Transverse colon (tissue), 4 donors: Measurements from ENCODE around the gene TMEM255B.
A peak's percentile ranks its signal among the peaks of the same experiment; 100 is the strongest.

Experiments used
- EP300 ChIP-seq: sonication (generic); formaldehyde crosslinking; IDR thresholded peaks from one replicate; pipeline ENCODE4 v1.6.1; 2017; ENCODE audit warnings: antibody characterized with exemption, low read depth
- POLR2A ChIP-seq: fragments of 450-650 bp; IDR thresholded peaks from one replicate; pipeline ENCODE4 v1.6.1; 2016; ENCODE audit warnings: antibody characterized with exemption, mild to moderate bottlenecking, moderate library complexity
- POLR2AphosphoS5 ChIP-seq, 3 donors: sonication (generic); formaldehyde crosslinking; IDR thresholded peaks; one replicate each; pipeline ENCODE4 v1.6.1; 2016; ENCODE audit warnings: antibody characterized with exemption in 3 of 3
- TF ChIP-seq, protein P1 (sequence below), 5 experiments: fragments of 200-600 bp in 3 of 5; fragments of 450-650 bp in 2 of 5; sonication (generic) in 3 of 5; IDR thresholded peaks; 1 replicate in 2 of 5; 2 replicates in 3 of 5; pipeline ENCODE4 v1.5.1; 2016 to 2017; ENCODE audit warnings: antibody characterized with exemption in 5 of 5, inconsistent platforms in 3 of 5, mild to moderate bottlenecking in 2 of 5, moderate library complexity in 1 of 5

DNA sequence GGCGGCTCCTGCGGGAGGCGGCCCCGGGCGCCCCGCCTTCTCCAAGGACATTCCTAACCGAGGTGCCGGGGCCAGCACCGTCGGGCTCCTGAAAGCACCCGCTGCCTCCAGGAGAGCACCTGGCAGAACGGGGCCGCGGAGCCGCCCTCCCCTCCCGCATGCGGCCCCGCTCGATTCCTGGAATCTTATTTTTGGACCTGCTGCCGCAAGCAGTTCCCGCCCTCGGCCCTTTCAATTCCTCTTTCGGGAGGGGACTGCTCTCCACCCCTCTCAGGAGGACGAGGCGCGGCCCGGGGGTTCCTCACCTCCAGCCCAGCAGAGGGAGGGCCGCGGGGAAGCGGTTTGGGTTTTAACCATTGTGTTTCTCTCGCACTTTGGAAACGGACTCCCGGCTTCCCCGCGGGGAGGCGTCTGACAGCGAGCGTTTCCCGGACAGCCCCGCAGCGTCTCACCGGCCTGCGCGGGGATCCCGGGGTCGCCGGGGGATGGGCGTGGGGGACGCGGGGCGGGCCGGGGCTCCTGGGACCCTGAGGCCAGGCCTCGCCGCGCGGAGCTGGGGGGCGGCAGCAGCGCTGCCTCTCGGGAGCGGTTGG, 104.0 kb downstream of the TMEM255B start:
- TF ChIP-seq, protein P1, sequence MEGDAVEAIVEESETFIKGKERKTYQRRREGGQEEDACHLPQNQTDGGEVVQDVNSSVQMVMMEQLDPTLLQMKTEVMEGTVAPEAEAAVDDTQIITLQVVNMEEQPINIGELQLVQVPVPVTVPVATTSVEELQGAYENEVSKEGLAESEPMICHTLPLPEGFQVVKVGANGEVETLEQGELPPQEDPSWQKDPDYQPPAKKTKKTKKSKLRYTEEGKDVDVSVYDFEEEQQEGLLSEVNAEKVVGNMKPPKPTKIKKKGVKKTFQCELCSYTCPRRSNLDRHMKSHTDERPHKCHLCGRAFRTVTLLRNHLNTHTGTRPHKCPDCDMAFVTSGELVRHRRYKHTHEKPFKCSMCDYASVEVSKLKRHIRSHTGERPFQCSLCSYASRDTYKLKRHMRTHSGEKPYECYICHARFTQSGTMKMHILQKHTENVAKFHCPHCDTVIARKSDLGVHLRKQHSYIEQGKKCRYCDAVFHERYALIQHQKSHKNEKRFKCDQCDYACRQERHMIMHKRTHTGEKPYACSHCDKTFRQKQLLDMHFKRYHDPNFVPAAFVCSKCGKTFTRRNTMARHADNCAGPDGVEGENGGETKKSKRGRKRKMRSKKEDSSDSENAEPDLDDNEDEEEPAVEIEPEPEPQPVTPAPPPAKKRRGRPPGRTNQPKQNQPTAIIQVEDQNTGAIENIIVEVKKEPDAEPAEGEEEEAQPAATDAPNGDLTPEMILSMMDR (IDR thresholded peaks at IDR 0.05), result no peak
- TF ChIP-seq EP300 (peak; percentile 13), POLR2A (peak; percentile 49), POLR2AphosphoS5 (IDR thresholded peaks at IDR 0.05) (peak; percentile 43 to 56 (median 53))
